Kidney (tissue), 14 donors: ENCODE measurements around the gene ARL8A. TPM values are rescaled to one million over a fixed set of nuclear protein-coding genes. Genes with fewer than 3 reads are reported as not detected.

Experiments
- DNase-seq, 5 donors: peaks; one replicate each; pipeline ENCODE4 v3.0.0-alpha.2; 2013 to 2020
- FAIRE-seq: peaks from 2 replicates; lab custom pipeline; 2012; peaks lifted over from hg19 to GRCh38; lab: Jason Lieb, UNC
- H3K27ac ChIP-seq, 2 donors: one replicate each; pipeline ENCODE4 v1.7.0; 2013; ENCODE audit warnings: low read depth in 2 of 2, low read length in 2 of 2, inconsistent platforms in 1 of 2
- H3K27me3 ChIP-seq: one replicate; pipeline ENCODE4 v1.7.1; 2013; ENCODE audit warnings: low read length, inconsistent platforms; ENCODE audit not compliant: control insufficient read depth, insufficient read depth
- H3K36me3 ChIP-seq, 3 donors: one replicate each; pipeline versions ENCODE4 v1.7.0 to v1.7.1; 2013; ENCODE audit warnings: low read length in 3 of 3, control low read depth in 1 of 3, inconsistent platforms in 1 of 3; ENCODE audit not compliant: insufficient read depth in 3 of 3, control insufficient read depth in 2 of 3
- H3K4me1 ChIP-seq, 3 donors: one replicate each; pipeline versions ENCODE4 v1.7.0 to v1.7.1; 2013; ENCODE audit warnings: low read length in 3 of 3, inconsistent platforms in 1 of 3, low read depth in 1 of 3; ENCODE audit not compliant: control insufficient read depth in 2 of 3, insufficient read depth in 2 of 3
- H3K4me3 ChIP-seq, 3 donors: one replicate each; pipeline versions ENCODE4 v1.7.0 to v1.8.1; 2013; ENCODE audit warnings: low read length in 3 of 3, control low read depth in 1 of 3, inconsistent platforms in 1 of 3
- H3K9ac ChIP-seq, 3 donors: one replicate each; pipeline versions ENCODE4 v1.7.0 to v1.7.1; 2013; ENCODE audit warnings: low read length in 3 of 3, control low read depth in 1 of 3, inconsistent platforms in 1 of 3
- H3K9me3 ChIP-seq, 3 donors: one replicate each; pipeline versions ENCODE4 v1.7.0 to v1.7.1; 2013; ENCODE audit warnings: low read length in 3 of 3, control low read depth in 1 of 3, inconsistent platforms in 1 of 3; ENCODE audit not compliant: control insufficient read depth in 2 of 3, insufficient read depth in 1 of 3
- intact Hi-C: fragments of 100-400 bp; cut with DNase I; formaldehyde crosslinking; loops from one replicate; pipeline ENCODE4 v1.11.1; 2022
- polyA plus RNA-seq: library from polyadenylated mRNA; stranded (reverse); fragments of 350-450 nt; fragmentation: Illumina TruSeq; extraction: RNeasy Lipid Tissue Mini Kit (QIAGEN cat#74804); gene quantifications from one replicate; pipeline ENCODE4 v1.2.3, GENCODE V29; 2014; ENCODE audit warnings: low read depth, low replicate concordance; ENCODE audit not compliant: insufficient read depth
- total RNA-seq: library from RNA; stranded (reverse); fragmentation: NEBNext Ultra II Directional; extraction: Animal tissue kit (Norgen Biotek cat#: 25700); gene quantifications from one replicate; pipeline ENCODE4 v1.2.1, GENCODE V29; 2021
- TF ChIP-seq, protein P1 (sequence below): IDR thresholded peaks from 3 replicates; pipeline ENCODE4 v1.5.1; 2012; ENCODE audit warnings: mild to moderate bottlenecking, moderate library complexity, borderline replicate concordance; ENCODE audit not compliant: insufficient read depth; ENCODE audit errors: extremely low read depth
- donor health status: control.
- donor health status: control.
- donor health status: control.
- donor health status: control.
- donor health status: control.
- donor health status: DM: yes; HTN: yes; CAD: no.
- donor health status: Normal renal cell carcinoma (clear cell type).

Gene ARL8A
- total and polyA plus RNA-seq, 2 donors from 2014 or later, result 60.8 to 72.2 TPM

DNA sequence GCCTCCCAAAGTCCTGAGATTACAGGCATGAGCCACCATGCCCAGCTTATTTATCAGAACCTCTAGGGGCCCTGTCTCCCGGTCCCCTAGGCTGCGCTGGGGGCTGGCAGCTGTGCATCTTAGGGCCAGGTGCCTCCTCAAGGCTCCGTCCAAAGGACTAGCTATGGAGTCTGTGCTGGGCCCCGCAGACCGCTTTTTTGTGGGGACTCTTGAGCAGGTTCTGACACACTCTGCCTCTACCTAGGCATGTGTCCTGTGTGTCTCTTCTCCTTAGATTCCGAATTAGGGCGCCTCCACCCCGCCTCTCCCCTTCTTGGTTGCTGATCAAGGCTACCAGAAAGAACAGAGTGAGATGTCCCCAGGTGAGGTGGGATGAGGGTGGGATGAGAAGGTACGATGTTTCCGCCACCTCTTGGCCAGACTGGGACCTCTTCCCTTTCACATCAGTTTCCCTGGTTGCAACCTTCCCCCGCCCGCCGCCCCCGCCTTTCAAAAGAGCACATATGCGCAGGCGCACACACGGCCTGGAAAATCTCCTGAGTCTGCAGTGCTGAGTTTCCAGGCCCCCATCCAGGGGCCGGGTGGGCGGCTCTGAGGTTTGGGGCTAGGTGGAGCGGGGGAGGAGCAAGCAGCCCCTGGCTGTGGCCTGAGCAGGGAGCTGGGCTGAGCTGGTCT, 20.9 kb upstream of the ARL8A start:
- Histone ChIP-seq H3K9ac (no peak overlapping the region), H3K27ac (no peak overlapping the region), H3K9me3 (no peaks in the 10 kb centered on the region), H3K4me3 (no peak overlapping the region), H3K4me1 (peaks cover 0 to 17% (median 3%) of the 10 kb centered on the region in 3 donors), H3K27me3 (no peaks in the 10 kb centered on the region), H3K36me3 (no peaks in the 10 kb centered on the region)
- TF ChIP-seq, protein P1, sequence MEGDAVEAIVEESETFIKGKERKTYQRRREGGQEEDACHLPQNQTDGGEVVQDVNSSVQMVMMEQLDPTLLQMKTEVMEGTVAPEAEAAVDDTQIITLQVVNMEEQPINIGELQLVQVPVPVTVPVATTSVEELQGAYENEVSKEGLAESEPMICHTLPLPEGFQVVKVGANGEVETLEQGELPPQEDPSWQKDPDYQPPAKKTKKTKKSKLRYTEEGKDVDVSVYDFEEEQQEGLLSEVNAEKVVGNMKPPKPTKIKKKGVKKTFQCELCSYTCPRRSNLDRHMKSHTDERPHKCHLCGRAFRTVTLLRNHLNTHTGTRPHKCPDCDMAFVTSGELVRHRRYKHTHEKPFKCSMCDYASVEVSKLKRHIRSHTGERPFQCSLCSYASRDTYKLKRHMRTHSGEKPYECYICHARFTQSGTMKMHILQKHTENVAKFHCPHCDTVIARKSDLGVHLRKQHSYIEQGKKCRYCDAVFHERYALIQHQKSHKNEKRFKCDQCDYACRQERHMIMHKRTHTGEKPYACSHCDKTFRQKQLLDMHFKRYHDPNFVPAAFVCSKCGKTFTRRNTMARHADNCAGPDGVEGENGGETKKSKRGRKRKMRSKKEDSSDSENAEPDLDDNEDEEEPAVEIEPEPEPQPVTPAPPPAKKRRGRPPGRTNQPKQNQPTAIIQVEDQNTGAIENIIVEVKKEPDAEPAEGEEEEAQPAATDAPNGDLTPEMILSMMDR, result no peak
- FAIRE-seq, result no peak
- DNase-seq, result peak; percentile 35 to 75 (median 59)
- intact Hi-C loops, result no loop called here

DNA sequence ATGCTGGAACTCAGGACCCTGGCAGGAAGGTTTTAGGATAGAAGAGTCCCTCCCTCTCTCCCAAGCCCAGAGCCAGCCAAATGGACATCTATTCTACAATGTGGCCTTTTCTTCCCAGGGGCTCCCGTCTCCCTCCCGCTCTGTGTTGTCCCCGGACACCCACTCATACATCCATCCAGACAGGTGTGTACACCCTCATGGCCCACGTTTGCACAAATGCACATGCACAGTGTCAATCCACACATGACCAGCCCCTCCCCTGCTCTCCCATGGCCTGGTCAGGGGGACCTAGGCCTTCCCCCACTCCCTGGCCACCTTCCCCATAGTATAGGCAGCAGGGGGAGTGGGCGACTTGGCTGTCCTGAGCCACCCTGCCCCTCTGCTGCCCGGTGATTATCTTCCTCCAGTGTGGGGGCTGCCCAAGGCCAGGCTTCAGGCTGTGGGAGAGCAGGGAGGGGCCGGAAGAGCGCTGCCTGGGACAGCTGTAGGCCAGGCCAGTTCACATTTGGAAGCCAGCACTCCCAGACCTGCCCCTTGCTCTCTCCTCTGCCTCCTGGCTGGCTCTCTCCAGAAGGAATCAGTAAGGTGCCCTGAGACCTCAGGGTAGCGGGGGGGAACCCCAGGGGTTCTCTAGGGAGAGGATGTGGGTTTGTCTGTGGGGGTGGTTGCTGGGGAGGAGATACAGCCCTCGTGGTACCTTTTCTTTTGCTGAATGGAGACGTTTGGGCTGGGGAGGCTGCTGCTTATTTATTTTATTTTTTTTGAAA, 19.9 kb upstream of the ARL8A start:
- intact Hi-C loops, result no loop called here
- FAIRE-seq (no peak), DNase-seq (peak in 1 of 5 donors; percentile 57)
- Histone ChIP-seq H3K9ac (no peak overlapping the region), H3K9me3 (no peaks in the 10 kb centered on the region), H3K4me3 (no peak overlapping the region), H3K4me1 (peaks cover 0 to 17% (median 3%) of the 10 kb centered on the region in 3 donors), H3K27ac (no peak overlapping the region), H3K36me3 (no peaks in the 10 kb centered on the region), H3K27me3 (no peaks in the 10 kb centered on the region)
- TF ChIP-seq, protein P1, result no peak

DNA sequence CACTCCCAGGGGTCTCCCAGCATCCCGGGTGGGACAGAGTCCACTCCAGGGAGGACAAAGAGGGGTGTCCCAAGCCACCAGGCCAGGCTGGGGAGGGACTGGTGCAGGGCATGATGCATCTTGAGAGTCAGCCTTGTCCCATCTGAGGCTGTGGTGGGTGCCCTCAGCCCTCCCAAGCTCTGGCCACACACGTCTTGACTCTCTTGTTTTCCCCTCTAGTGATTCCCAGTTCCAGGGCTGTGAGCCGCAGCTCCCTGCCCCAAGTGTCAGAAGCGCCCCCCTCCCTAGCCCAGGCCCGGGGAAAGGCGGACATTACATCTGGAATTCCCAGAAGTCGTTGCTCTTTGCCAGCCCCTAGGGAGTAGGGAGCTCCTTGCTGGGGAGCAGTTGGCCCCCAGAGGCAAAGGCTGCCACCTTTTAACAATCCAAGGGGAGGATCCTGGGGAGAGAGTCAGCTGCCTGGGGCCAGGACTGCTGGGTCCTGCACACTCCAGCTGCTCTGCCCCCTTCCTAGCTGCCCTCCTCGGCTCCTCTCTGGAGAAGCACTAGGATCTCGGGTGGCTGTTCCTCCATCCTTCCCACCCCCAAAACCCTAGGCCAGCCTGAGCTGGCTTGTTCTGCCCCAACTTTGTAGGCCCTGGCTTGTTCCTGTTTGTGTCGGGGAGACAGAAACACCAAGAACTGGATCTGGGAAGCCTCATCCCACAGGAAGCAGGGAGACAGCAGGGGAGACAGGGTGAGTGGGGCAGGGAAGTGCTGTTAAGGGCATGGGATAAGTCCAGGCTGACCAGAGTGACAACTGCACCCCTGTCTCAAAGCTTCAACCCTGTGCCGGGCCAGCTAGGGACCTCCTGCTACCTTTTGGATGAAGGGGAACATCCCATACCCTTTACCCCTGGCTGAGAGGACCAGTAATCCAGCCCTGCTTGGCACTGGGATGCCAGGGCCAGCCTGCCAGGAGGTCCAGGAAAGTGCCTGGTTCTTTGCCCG, 19.0 kb upstream of the ARL8A start:
- peak; percentile 55 to 74 (median 71) for DNase-seq
- Histone ChIP-seq H3K36me3 (no peaks in the 10 kb centered on the region), H3K4me3 (no peak overlapping the region), H3K27ac (no peak overlapping the region), H3K9ac (no peak overlapping the region), H3K27me3 (no peaks in the 10 kb centered on the region), H3K9me3 (no peaks in the 10 kb centered on the region), H3K4me1 (peaks cover 0 to 17% (median 3%) of the 10 kb centered on the region in 3 donors)
- FAIRE-seq, result no peak
- TF ChIP-seq, protein P1, result no peak
- intact Hi-C loops, result no loop called here
